HG02642 (cell line): ENCODE data around the gene NHLRC3.
"Not testable (repeated sequence)": the region's sequence is repeated elsewhere in the genome, so short reads cannot be mapped to it uniquely, and the experiment has no call there.

Source experiments
- ATAC-seq: cut with Tn5 transposase; IDR thresholded peaks from one replicate; pipeline ENCODE4 v1.9.1; 2021; ENCODE audit warnings: mild to moderate bottlenecking; ENCODE audit not compliant: unreplicated experiment, poor library complexity

The NHLRC3 gene, protein sequence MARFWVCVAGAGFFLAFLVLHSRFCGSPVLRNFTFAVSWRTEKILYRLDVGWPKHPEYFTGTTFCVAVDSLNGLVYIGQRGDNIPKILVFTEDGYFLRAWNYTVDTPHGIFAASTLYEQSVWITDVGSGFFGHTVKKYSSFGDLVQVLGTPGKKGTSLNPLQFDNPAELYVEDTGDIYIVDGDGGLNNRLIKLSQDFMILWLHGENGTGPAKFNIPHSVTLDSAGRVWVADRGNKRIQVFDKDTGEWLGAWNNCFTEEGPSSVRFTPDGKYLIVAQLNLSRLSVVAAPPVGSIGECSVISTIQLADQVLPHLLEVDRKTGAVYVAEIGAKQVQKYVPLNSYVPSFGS

DNA sequence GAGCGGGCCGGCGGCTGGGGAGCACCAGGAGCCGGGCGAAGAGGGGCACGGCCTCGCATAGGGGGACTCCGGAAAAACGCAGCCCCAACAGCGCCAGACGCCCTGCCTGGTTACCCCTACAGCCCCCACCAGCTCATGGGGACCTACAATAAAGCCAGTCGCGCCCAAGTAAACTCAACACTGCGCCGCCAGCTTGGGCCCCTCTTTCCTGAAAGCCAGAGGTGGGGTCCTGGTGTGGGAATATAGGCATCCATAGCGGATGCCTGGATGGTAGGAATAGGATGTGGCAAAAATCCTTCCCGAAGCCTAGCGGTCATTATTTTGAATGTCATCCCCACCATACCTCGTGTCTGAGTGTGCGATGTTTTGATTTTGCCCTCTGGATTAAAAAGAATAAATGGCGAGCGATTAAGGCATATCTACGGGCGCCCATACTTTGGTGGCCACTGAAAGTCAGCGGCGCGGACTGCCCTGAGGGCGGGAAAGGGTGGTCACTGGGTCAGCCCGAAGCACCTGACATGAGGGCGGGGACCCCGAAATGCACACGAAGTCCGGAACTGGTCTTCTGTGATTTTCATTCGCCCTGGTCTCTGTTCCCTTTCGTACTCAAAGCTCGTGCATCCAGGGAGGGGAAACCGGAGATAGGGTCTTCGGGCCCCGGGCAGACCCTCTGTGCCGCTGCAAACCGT is at the start of gene NHLRC3, which contains the start of gene PROSER1:
TSS of gene NHLRC3 (plus strand) at position 577 of the 689 bp plus-strand sequence. CDS start 184 bp downstream, outside the sequence.
TSS of gene PROSER1 (minus strand) at position 210 of the 689 bp plus-strand sequence. CDS start 847 bp downstream, outside the sequence.
- ATAC-seq: peak; percentile 76

DNA sequence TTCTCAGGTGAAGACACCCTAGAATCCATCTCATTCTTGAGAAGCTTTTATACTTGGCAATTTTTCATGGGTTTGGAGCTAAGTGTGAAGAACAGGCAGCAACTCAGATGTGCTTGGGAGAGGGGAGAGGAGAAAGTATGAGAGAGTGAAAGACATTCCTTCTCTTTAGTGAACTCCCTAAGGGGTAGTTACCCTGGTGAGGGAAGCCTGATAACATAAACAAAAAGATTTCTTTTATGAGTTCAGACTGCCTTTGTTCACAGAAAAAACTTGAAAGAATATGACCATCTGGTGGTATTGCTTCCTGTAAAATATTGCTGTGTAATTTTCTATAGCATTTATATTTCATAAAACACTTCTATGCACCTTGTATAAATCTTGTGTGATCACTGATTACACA is 47.6 kb upstream of the NHLRC3 start, which contains the start of gene STOML3:
TSS of gene STOML3 (minus strand) at position 139 of the 400 bp plus-strand sequence. CDS start at position 29, 110 bp downstream.
- no peak for ATAC-seq

DNA sequence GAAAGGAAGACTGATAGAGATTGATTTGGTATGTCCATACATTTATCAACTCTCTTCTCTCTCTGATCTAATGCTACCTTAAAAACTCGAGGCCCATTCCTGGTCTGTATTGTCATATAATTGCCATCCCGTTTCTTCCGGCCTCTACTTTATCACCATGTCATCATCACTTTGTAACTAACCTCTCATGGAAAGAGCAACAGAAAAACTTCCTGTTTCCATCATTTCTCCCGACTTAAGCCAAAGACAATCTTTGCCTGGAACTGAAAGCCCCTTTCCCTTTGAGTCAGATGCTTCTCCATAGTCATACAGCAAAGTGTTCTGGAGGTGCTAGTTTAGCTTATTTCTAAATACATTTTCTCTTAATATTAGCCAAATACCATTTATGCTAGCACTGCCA is 44.9 kb upstream of the NHLRC3 start:
- ATAC-seq: no peak

DNA sequence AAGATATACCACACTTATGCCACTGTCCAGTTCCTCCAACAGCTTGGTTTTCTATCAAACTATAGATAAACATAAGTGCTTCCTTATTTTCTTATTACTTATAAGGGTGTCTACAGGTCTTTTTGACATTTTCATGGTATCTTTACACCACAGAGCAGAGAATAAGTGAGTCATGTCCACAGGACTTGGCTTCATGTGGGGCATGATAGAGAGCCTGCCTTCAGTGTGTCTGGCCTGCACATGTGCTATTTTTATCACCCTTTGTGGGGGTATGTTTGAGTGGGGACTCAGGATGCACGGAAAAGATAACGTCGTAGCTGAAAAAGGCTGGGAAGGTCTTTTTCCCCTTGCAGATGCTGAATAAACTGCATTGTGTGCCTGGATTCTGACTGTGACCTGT is 39.5 kb upstream of the NHLRC3 start:
- no peak for ATAC-seq

DNA sequence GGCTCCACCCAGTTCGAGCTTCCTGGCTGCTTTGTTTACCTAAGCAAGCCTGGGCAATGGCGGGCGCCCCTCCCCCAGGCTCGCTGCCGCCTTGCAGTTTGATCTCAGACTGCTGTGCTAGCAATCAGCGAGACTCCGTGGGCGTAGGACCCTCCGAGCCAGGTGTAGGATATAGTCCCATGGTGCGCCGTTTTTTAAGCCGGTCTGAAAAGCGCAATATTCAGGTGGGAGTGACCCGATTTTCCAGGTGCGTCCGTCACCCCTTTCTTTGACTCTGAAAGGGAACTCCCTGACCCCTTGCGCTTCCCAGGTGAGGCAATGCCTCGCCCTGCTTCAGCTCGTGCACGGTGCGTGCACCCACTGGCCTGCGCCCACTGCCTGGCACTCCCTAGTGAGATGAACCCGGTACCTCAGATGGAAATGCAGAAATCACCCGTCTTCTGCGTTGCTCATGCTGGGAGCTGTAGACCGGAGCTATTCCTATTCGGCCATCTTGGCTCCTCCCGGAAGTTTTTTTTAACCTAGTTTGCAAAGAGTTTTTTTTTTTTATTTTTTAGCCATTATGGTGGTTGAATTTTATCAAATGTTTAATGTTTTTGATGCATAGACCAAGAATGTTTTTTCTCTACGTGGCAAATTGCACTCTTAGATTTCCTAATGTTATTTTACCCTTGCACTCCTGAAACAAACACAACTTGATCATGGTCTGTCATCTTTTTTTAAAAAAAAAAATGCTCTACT is 31.7 kb upstream of the NHLRC3 start:
- not testable (repeated sequence) for ATAC-seq

DNA sequence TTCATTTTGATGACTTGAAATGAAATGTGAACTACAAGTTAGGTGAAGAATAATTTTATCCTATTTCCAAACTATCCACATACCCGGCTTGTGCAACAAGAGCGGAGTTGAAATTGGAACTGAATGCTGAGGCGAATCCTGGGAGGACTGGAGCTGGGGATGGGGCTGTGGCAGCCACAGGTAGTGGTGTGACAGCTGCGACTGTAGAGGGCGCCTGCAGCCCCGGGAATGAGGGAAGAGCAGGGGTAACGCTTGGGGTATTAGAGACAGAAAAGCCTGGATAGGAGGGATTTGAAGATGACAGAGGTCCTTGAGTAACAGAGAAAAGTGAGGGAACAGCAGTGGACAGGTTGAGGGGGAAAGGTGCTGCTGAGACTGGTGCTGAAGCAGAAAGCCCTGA is 25.6 kb upstream of the NHLRC3 start:
- ATAC-seq: no peak

DNA sequence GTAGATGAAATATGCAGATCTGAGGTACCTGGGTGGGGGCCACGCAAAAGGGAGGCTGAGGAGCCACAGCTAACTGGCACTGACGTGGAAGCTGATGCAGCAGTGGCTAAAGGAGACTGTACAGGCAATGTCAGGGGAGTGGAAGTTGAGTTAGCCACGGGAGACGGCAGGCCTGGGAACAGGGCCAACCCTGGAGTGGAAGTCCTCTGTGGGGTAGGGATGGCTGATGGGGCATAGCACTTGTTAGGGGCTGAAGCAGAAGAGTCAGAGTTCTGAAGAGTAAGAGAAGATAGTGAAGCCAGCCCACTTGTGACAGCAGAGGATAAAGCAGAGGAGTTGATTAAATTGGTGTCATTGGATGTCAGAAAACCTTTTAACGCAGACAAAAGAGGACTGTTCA is 24.8 kb upstream of the NHLRC3 start:
- no peak for ATAC-seq

DNA sequence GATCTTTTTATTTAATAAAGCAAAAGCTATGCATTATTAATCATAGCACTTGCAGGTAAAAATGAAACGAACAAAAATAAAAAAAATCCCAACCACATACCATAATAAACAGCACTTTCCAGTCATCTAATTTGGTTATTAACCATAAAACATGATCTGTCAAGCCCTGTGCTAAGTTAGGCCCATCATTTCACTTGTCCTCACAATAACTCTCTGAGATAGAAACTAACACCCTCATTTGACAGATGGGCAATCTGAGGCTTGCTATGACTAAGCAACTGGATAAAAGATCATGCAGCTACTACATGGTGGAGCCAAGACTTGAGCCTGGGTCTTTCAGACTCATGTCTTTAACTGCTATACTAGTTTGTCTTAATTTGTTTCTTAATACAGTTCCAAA is 22.2 kb upstream of the NHLRC3 start:
- ATAC-seq: peak; percentile 64

DNA sequence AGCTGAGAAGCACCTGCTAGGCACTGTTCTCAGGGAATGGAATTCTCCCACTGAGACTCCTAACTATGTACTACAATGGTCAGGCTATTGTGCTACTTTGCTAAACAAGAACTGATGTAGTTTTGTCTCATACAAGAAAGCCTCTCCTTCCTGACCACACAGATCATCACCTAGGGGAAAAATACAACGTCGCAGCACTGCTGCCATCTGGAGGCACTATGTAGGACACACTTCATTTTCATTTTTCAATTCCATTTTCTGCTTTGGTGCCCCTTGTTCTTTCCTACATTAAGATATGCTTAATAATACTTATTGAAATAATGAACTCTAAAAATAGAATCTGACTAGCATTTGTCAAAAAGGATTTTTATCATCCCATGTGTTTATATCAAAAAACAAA is 21.5 kb upstream of the NHLRC3 start:
- peak; percentile 76 for ATAC-seq

DNA sequence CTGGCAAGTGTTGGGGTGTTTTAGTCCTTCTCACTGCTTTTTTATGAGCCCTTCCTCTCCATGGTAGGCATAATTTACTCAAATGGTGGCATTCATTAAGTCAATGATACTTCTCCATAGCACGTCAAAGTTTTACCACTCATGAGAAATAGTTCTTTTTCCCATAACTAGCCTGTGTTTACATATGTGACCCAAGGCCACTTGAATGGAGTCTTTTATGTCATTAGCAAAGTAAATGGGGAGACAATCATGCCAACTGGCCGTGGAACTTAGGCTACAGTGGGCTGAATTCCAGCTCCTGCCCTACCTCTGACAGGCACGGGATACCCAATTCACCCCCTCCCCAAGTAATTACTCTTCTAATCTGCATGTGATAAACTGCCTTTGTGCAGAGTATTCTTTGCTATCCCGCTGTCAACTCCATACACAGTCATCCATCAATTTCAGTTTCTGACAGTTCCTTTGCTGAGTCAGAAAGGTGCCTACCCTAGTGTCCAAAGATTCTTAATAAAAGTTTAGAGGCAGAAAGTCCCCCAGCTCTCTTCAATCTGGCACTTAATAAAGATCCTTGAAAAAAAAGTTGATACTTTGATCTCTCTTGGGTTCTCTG is 17.3 kb upstream of the NHLRC3 start:
- no peak for ATAC-seq

DNA sequence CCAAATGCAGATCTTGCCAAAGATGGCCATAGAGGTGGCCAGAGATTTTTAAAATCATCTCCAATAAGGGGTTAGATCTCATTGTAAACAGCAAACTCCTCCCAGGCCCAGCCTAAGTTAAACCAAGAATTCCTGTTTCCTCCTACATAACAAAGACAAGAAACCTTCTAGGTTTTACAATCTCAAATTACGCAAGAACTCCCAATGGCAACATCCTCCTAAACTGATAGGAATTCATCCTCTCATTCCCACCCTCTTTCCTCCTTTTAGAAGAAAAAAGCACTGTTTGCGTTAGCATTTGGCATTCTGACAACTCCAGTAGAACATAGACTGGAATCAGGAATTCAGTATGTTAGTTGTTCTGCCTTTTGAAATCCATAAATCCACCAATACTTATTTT is 14.9 kb upstream of the NHLRC3 start:
- no peak for ATAC-seq

DNA sequence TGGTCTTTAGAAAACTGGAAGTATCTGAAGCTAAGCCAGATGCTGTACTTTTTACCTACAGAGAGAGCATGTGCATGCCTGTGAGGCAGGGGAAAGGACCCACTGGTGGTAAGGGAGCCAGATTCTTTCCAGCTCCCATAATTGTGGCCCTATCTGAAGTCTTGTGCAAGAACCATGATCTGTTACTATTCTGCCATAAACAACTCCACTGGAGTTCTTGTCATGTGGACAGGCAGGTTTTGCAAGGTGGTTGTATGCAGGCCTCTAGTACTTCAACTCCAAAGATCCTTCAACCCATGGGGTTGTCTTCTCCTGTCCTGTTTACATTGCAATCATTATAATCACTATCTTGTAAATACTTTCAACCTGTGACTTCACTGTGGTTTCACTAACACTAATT is 14.5 kb upstream of the NHLRC3 start:
- ATAC-seq: no peak

DNA sequence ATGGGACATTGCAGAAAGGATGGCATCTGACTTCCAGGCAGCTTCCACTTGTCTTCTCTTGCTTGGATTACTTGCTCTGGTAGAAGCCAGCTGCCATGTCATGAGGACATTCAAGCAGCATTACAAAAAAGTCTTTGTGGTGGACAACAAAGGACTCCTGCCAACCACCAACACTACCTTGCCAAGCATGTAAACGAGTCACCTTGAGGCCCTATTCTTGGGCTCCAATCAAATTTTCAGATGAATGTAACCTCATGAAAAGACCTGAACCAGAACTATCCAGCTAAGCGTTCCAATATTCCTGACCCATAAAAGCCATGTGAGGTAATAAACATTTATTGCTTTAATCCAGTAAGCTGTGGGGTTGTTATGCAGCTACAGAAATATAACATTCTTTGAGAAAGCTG is 12.8 kb upstream of the NHLRC3 start:
- no peak for ATAC-seq

DNA sequence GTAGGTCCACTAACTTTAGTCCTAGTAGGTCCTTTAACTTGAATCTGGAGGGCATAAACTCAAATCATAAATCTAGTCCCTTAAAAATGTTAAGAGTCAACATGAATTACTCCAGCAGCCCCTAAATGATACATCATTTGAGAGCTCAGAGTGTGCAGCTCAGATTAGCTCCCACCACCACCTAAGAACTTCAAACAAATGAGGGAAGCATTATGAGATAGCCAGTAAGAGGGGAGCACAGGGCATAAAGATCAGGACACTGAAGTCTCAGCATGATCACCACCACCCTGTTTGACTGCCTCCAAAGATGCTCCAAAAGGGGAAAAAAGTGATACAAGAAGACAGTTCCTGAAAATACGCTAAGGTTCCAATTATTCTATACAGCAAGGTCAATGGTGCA is 6.1 kb upstream of the NHLRC3 start:
- no peak for ATAC-seq

DNA sequence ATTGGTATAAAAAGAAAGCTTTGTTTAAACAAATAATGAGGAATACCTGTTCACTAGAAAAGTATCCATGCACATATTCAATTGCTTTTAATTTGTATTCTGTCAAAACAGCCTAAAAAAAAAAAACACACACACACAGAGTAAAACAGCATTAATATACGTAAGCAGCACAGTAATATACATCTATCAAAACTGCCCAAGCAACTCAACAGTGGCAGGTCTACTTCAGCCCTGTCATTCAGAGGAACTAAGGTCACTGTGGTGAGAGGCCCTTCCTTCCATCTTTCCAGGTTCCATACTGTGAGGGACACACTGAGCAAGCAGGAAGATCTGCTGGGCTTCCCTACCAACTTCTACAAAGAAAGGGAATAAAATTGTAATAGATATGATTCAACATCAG is 4.2 kb upstream of the NHLRC3 start:
- ATAC-seq: no peak

DNA sequence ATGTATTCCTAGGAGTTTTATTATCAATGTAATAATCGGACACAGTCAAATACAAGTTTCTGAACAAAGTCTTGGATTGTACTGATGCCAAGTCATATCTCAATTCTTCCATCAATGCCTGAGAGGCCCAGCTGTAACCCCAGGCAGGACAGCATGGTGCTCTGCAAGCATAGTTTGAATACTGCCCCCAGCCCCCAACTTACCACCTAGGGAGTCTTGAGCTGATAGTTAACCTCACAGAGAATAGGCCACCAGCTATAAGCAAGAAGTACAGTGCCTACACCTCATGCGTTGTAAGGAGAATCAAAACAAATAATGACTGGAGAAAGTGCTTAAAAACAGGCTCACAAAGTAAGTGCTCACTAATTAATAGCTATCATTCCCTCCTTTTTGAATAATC is 3.1 kb upstream of the NHLRC3 start:
- ATAC-seq: no peak

DNA sequence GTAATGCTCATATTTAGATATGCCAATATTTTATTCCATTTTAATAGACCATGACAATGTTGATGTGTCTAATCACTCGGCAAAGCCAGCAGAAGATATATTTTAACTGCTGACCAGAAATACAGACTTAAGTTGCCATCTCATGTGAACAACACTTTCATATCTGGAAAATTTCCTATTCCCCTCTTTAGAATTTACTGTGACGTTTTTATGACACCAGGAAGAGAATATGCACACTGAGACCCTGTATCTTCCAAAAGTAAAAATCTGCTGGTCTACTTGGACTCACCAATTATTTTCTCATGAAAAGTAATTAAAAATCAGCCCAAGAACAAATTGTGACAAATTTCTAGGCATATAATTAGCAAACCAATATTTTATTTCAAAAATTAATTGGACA is 2.5 kb upstream of the NHLRC3 start:
- no peak for ATAC-seq

DNA sequence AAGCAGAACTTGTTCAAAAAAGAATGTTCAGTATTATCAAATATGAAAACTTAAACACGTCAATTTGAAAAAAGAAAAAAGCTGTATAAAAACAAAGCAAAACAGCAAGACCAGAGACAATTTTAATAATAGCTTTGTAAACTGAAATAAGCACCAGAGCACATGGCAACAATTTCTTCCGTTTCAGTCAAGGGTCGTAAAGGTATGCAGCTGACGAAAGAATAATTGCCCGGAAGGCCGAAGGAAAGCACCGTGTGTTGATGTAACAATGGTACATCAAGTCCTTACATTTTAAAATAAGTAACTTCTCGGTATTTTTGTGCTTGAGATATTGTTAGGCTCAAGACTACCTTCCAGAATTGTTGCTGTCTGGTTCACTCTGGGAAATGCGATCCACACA is 2.0 kb upstream of the NHLRC3 start:
- ATAC-seq: no peak

DNA sequence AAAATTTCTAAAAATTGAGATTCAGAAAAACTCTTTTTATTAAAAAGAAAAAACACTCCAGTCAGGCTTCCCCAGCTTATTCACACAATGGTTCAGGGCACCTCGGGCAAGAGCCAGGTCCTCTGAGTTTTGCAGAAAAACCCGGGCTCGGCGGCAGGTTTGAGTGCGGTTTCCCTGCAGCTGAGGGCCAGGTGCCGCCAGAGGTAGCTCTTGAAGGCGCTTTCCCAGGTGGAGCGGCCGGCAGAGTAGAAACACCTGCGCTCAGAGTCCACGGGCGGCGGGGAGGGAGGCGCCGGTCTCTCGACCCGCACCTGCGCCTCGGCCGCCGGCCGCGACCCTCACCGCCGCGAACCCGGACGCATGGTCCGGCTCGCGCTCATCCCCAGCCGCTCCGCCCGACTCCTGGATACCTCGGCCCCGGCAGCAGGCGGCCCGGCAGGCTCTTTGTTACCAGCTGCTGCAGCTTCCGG is 811 bp upstream of the NHLRC3 start:
- no peak for ATAC-seq

DNA sequence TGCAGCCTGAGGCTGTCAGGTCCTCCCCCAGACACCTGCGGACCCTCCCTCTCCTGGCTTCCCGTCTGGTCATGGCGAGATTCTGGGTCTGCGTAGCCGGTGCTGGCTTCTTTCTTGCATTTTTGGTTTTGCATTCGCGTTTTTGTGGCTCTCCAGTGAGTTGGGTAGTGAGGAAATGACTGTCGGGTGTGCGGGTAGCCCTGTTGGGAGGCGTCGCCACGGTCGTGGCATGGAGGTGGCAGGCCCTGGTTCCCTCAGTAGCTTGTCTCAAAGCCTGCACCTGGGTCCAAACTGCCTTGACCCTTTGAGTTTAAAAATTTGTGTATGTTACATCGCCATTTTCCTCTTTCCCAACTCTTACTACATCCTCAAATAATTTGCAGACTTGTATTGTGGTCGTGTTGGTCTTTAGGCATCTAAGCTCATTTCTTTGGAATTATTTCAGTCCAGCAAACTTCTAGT is 344 bp downstream of the NHLRC3 start:
- ATAC-seq: peak; percentile 39
